Measurements from ENCODE around the gene MEN1. TPM values are rescaled to one million over a fixed set of nuclear protein-coding genes. Genes with fewer than 3 reads are reported as not detected.

MEN1 gene
- total and polyA plus RNA-seq, 9 of the 15 experiments (the other 6 are each of a cell fraction or from before 2014, with no cell fraction given) = 3.4 to 57.2 (median 19.3) TPM

- TF ChIP-seq NKRF (IDR thresholded peaks at IDR 0.05; ENCODE audit: borderline replicate concordance) = peak; percentile 73
- no peak for TF ChIP-seq ATF6 (CRISPR knock-in tag; IDR thresholded peaks at IDR 0.05)
- no peak for TF ChIP-seq PCBP2 (IDR thresholded peaks at IDR 0.05; ENCODE audit: low read depth, low read length, poor library complexity, severe bottlenecking)
- TF ChIP-seq HDAC1 (IDR thresholded peaks at IDR 0.05) = peak in 1 of 2 experiments; percentile 62; a peak in 1 of 4 replicates
- peak; percentile 62 for TF ChIP-seq MEIS2 (IDR thresholded peaks at IDR 0.05; ENCODE audit: partially characterized antibody)
- TF ChIP-seq RBM25 (IDR thresholded peaks at IDR 0.05; ENCODE audit: low read depth, low read length, severe bottlenecking) = no peak
- TF ChIP-seq RBFOX2 (IDR thresholded peaks at IDR 0.05; ENCODE audit: low read depth, low read length) = peak; percentile 53
- no peak for TF ChIP-seq MED1 (CRISPR knock-in tag; IDR thresholded peaks at IDR 0.05; ENCODE audit: borderline replicate concordance)
- TF ChIP-seq ERF (CRISPR knock-in tag; IDR thresholded peaks at IDR 0.05) = no peak
- TF ChIP-seq DEAF1 (CRISPR knock-in tag; IDR thresholded peaks at IDR 0.05) = no peak
- no peak for TF ChIP-seq FOXO4 (CRISPR knock-in tag; IDR thresholded peaks at IDR 0.05)
- no peak for TF ChIP-seq EWSR1 (IDR thresholded peaks at IDR 0.05; ENCODE audit: borderline replicate concordance, low read depth, partially characterized antibody)
- no peak for TF ChIP-seq ZNF41 (CRISPR knock-in tag; conservative IDR thresholded peaks at IDR 0.05)
- no peak for TF ChIP-seq CREBBP (IDR thresholded peaks at IDR 0.05; ENCODE audit: low read depth, low read length)
- no peak for TF ChIP-seq ZSCAN29 (IDR thresholded peaks at IDR 0.05)
- TF ChIP-seq EGR1 (conservative IDR thresholded peaks at IDR 0.05) = no peak
- no peak for TF ChIP-seq PHTF2 (CRISPR knock-in tag; IDR thresholded peaks at IDR 0.05)
- no peak for TF ChIP-seq HMGXB4 (CRISPR knock-in tag; IDR thresholded peaks at IDR 0.05)
Observed at GRCh38 chr11:64777449-64778222, 32.7 kb downstream of the MEN1 start (continued).
